Cardiac fibroblast (primary cell): ENCODE data around the gene C14orf119.

Source experiments
- DNase-seq, 2 donors: peaks; one replicate each; pipeline versions ENCODE4 v3.0.0 to v3.0.0-alpha.2; 2010; ENCODE audit warnings: low read depth in 2 of 2
- H3K4me3 ChIP-seq, 2 donors: replicated peaks in 1 of 2; 1 replicate in 1 of 2; 2 replicates in 1 of 2; pipeline ENCODE4 v1.5.1; 2011; ENCODE audit warnings: low read depth in 2 of 2, low read length in 2 of 2, mild to moderate bottlenecking in 2 of 2, moderate library complexity in 1 of 2
- TF ChIP-seq, protein P1 (sequence below): IDR thresholded peaks from one replicate; pipeline ENCODE4 v1.5.1; 2011; ENCODE audit warnings: low read depth, mild to moderate bottlenecking, low read length, inconsistent platforms

Gene C14orf119

DNA sequence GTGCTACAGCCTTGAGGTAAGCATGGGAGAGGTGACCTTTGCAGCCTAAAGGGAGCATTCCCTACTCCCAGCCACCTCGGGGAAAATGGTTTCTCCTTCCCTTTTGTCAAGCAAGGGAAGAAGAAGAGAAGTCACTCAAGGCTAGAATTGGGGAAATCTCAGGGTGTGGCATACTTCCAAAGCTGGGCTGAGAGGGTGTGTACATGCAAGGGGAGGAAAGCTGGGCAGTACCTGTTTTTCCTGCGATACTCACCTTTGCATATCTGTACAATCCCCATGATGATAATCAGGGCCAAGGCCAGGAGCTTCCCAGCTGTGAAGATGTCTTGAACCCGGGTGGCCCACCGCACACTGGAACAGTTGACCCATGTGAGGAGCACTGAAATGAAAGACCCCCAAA lies 47.5 kb downstream of the C14orf119 start:
- H3K4me3 ChIP-seq: no peak overlapping the region
- TF ChIP-seq, protein P1, sequence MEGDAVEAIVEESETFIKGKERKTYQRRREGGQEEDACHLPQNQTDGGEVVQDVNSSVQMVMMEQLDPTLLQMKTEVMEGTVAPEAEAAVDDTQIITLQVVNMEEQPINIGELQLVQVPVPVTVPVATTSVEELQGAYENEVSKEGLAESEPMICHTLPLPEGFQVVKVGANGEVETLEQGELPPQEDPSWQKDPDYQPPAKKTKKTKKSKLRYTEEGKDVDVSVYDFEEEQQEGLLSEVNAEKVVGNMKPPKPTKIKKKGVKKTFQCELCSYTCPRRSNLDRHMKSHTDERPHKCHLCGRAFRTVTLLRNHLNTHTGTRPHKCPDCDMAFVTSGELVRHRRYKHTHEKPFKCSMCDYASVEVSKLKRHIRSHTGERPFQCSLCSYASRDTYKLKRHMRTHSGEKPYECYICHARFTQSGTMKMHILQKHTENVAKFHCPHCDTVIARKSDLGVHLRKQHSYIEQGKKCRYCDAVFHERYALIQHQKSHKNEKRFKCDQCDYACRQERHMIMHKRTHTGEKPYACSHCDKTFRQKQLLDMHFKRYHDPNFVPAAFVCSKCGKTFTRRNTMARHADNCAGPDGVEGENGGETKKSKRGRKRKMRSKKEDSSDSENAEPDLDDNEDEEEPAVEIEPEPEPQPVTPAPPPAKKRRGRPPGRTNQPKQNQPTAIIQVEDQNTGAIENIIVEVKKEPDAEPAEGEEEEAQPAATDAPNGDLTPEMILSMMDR: no peak
- DNase-seq: no peak

GRCh38 chr14:23143911-23144310 lies 48.6 kb downstream of the C14orf119 start:
- no peak for DNase-seq
- no peak overlapping the region for H3K4me3 ChIP-seq
- TF ChIP-seq, protein P1: no peak

GRCh38 chr14:23145794-23146350 lies 50.6 kb downstream of the C14orf119 start:
- DNase-seq: peak in 1 of 2 donors; percentile 51
- TF ChIP-seq, protein P1: no peak

DNA sequence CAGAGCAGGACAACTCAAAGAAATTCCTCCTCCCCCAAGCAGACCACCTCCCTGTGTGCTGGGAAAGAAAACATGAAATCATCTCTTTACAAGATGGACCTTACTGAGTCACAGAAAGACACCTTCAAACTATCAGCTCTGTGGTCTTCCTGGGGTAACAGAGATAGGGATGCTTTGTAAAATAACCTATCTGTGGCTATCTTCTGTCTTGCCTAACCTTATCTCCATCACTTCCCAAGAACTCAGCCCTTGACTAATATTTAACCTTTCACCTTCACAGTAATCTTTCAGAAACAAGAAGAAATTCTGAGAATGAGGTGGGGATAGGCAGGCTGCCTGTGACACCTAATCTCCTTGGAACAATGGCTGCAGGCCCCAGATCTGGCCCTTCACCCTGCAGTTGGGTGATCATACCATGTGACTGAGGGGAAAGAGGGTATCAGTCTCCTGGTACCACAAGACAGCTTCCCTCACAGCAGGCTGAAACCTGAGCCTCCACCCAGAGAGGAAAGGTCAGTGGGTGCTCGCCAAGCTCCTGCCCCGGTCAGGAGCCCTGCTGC lies 51.1 kb downstream of the C14orf119 start:
- DNase-seq: no peak
- TF ChIP-seq, protein P1: no peak
- H3K4me3 ChIP-seq: no peak overlapping the region

More at GRCh38 chr14:23145794-23146350, 50.6 kb downstream of the C14orf119 start:
- H3K4me3 ChIP-seq: no peak overlapping the region

GRCh38 chr14:23146980-23147379 lies 51.7 kb downstream of the C14orf119 start:
- no peak overlapping the region for H3K4me3 ChIP-seq
- no peak for DNase-seq

DNA sequence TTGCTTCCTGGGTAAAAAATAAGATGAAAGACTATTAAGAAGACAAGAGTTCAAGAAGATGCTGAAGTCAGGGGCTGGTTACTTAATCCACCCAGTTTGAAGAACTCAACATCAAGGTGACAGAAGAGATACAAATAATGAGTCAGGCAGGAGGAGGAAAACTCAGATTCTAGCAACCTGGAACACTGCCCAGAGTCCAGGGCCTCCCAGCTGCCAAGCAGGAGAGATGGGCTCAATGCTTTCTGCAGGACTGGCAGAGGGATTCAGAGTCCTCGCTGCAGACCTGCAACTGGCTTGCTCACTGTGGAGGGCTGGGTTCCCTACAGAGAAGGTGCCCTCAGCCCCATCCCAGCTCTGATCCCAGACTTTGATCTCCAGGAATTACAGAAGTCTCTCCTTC lies 52.4 kb downstream of the C14orf119 start:
- no peak overlapping the region for H3K4me3 ChIP-seq
- TF ChIP-seq, protein P1: no peak
- DNase-seq: peak; percentile 31 to 79

More at GRCh38 chr14:23146980-23147379, 51.7 kb downstream of the C14orf119 start:
- TF ChIP-seq, protein P1: no peak
